Measurements from ENCODE around the gene IGF1. TPM values are rescaled to one million over a fixed set of nuclear protein-coding genes. Genes with fewer than 3 reads are reported as not detected.
A peak's percentile ranks its signal among the peaks of the same experiment; 100 is the strongest.

The IGF1 gene
- total RNA-seq, 2 experiments from 2014 or later, result not detected

DNA sequence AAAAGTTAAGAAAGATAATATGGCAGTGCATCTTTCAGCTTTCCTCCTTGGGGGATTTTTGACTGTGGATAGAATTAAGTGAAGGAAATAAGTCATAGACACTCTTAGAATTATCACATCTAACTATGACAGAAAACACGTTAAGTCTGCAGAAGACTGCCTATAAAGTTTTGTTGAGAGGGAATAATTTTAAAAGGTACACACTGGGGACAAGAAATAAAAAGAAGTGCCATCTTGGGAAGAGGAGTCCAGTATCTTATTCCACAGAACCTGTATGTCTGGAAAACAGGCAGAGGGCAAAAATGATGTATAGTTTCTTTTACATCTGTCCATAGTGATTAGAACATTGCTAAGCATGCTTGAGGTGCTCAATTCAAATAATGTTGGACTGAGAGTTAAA, 80.7 kb downstream of the IGF1 start:
- Mint-ChIP-seq H3K27me3 (peaks cover 4% of the 10 kb centered on the region), H3K36me3 (ENCODE audit: low read depth) (no peaks in the 10 kb centered on the region), H3K9me3 (ENCODE audit: low read depth) (no peaks in the 10 kb centered on the region), H3K4me1 (no peaks in the 10 kb centered on the region), H3K4me3 (no peak overlapping the region), H3K27ac (no peak overlapping the region)
- CTCF ChIA-PET, result interaction anchor here (0.7 kb wide), 1 partner anchor 14 kb away, joined by 3 read pairs; no protein-coding TSS in a partner anchor
- intact Hi-C loops (cut with DNase I, micrococcal nuclease), result no loop called here
- no peak for ATAC-seq
- POLR2A ChIA-PET, result no interaction called here
- no peak for DNase-seq

DNA sequence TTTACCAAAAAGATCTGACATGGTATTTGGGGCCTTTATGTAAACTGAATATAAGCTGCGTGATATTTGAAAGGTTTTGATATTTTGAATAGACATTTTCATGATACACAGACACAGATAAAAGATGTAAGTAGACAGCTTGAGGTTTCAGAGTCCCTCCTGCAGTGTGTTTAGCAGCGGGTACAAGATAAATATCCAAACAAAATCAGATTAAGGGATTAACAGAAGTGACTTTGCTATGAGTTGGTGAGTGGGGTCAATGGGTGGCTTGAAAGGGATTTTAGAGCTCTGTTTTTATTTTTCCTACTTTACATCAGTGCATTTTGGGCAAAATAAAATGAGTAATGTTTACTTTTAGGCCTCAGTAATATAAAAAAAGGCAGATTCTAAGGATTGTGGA, 84.1 kb downstream of the IGF1 start:
- Mint-ChIP-seq H3K27me3 (peaks cover 4% of the 10 kb centered on the region), H3K4me3 (no peak overlapping the region), H3K4me1 (no peaks in the 10 kb centered on the region), H3K9me3 (ENCODE audit: low read depth) (no peaks in the 10 kb centered on the region), H3K27ac (no peak overlapping the region), H3K36me3 (ENCODE audit: low read depth) (no peaks in the 10 kb centered on the region)
- ATAC-seq (no peak), DNase-seq (no peak)
- POLR2A ChIA-PET, result no interaction called here
- intact Hi-C loops (cut with DNase I, micrococcal nuclease), result no loop called here
- CTCF ChIA-PET, result no interaction called here

DNA sequence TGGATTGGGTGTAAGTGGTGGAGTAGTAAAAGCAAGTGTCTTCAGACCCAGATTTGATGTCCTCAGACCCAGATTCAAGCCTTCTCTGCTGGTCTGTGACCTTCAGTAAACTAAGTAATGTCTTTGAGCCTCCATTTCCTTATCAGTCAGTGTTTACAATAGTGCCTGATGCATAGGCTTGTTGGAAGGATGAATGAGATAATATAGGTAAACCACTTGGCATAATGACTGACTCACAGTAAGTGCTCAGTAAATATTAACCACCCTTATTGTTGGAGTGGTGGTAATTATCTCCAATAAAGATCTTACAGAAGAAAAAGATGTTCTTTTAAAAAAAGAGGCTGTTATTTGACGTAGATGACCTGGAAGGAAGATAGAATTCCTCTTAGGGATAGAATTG, 86.2 kb downstream of the IGF1 start:
- ChIA-PET POLR2A (no interaction called here), CTCF (no interaction called here)
- Mint-ChIP-seq H3K27ac (no peak overlapping the region), H3K4me1 (no peaks in the 10 kb centered on the region), H3K36me3 (ENCODE audit: low read depth) (no peaks in the 10 kb centered on the region), H3K27me3 (peaks cover 4% of the 10 kb centered on the region), H3K4me3 (no peak overlapping the region), H3K9me3 (ENCODE audit: low read depth) (no peaks in the 10 kb centered on the region)
- intact Hi-C loops (cut with DNase I, micrococcal nuclease), result no loop called here
- no peak for DNase-seq
- no peak for ATAC-seq

DNA sequence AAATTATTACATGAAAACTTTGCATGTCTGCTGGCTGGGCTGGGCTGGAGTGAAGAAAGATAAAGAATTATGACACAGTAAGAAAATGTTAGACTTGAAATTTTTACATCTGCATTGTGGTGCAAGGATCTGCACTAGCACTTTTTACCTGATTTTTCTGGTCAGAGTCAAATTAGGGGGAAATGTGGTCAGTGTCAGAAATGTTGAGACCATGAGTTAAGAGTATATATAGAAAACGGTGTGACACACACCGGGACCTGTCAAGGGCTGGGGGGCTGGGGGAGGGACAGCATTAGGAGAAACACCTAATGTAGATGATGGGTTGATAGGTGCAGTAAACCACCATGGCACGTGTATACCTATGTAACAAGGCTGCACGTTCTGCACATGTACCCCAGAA, 90.3 kb downstream of the IGF1 start:
- POLR2A ChIA-PET, result no interaction called here
- CTCF ChIA-PET, result no interaction called here
- no peak for DNase-seq
- Mint-ChIP-seq H3K4me3 (no peak overlapping the region), H3K4me1 (no peaks in the 10 kb centered on the region), H3K36me3 (ENCODE audit: low read depth) (no peaks in the 10 kb centered on the region), H3K27me3 (peaks cover 8% of the 10 kb centered on the region), H3K27ac (no peak overlapping the region), H3K9me3 (ENCODE audit: low read depth) (peaks cover 2% of the 10 kb centered on the region)
- intact Hi-C loops (cut with DNase I, micrococcal nuclease), result no loop called here
- ATAC-seq, result no peak

DNA sequence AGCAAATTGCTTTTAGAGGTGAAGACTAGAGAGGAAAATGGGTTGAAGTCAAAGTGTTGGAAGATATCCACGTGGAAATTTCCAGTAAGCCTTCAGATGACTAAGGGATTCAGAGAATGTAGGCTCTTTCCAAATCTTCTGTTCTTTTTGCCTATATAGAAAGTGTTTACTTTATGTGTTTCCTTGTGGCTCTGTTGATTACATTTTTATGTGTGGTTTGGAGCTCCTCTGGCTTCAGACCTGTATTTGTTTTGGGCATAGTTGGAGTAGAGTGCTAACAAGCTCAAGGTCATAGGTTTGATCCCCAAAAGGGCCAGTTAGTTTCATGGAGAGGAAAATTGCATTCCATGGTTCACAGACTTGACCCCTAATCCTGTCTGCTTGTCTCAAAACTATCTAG, 91.9 kb downstream of the IGF1 start:
- Mint-ChIP-seq H3K36me3 (ENCODE audit: low read depth) (no peaks in the 10 kb centered on the region), H3K27ac (no peak overlapping the region), H3K4me3 (no peak overlapping the region), H3K9me3 (ENCODE audit: low read depth) (peaks cover 2% of the 10 kb centered on the region), H3K4me1 (no peaks in the 10 kb centered on the region), H3K27me3 (peaks cover 8% of the 10 kb centered on the region)
- CTCF ChIA-PET, result no interaction called here
- intact Hi-C loops (cut with DNase I, micrococcal nuclease), result no loop called here
- DNase-seq, result no peak
- no peak for ATAC-seq
- POLR2A ChIA-PET, result no interaction called here

DNA sequence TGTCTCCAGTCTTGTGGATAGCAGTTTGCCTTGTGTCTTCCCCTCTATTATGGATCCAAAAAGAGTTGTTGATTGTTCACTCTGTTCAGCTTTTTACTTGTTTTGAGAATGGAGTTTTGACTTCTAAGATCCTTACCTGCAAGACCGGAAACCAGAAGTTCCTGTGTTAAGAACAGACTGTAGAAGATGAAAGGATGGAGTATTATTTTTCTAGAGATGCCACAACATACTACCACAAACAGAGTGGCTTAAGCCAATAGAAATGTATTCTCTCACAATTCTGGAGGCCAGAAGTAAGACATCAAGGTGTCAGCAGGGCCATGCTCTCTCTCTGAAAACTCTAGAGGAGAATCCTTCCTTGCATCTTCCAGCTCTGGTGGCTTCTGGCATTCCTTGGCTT, 95.0 kb downstream of the IGF1 start:
- H3K4me1 Mint-ChIP-seq, result no peaks in the 10 kb centered on the region
- no peak overlapping the region for H3K4me3 Mint-ChIP-seq
- ChIA-PET CTCF (no interaction called here), POLR2A (no interaction called here)
- intact Hi-C loops (cut with DNase I, micrococcal nuclease), result no loop called here
- no peaks in the 10 kb centered on the region for H3K36me3 Mint-ChIP-seq (ENCODE audit: low read depth)
- ATAC-seq (no peak), DNase-seq (no peak)
- H3K9me3 Mint-ChIP-seq (ENCODE audit: low read depth), result peaks cover 2% of the 10 kb centered on the region
- H3K27me3 Mint-ChIP-seq, result peaks cover 8% of the 10 kb centered on the region
- H3K27ac Mint-ChIP-seq, result no peak overlapping the region

DNA sequence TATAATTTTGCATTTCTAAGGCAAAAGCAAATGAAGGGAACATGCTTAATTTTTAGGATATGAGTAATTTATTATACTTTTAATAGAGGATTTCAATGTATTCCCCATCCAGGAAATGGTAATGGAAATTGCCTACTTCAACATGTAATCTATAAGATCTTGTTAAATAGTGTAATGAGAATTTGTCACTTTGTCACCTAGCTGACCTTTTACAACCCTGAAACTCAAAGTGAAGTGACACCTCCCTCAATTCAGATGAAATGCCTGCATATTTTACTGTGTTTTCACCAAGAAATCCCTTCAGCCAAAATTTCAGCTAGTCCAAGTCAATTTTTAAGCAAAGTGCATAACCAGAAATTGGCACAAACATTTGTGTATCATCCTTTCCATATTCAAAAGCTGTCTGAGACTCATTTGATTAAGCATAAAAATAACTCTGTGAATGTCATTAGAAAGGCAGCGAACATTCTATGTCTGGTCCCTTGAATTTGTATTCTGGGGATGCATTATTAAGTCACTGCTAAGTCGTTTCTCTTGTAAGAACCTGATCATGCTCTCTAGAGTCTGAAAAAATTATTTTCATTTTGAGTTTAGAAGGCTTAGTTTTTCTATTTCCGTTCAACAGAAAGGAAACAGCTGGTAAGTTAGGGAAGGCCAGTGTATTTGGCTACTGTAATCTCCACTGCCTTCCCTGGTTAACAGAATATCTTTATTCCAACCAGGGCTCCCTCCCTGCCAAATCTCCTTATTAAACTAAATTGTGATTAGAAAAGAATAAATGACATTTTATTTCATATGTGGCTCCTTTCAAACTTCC, 100.8 kb downstream of the IGF1 start:
- no peaks in the 10 kb centered on the region for H3K36me3 Mint-ChIP-seq (ENCODE audit: low read depth)
- CTCF ChIA-PET, result no interaction called here
- ATAC-seq (no peak), DNase-seq (no peak)
- H3K4me1 Mint-ChIP-seq, result no peaks in the 10 kb centered on the region
- no peaks in the 10 kb centered on the region for H3K27me3 Mint-ChIP-seq
- POLR2A ChIA-PET, result no interaction called here
- H3K9me3 Mint-ChIP-seq (ENCODE audit: low read depth), result no peaks in the 10 kb centered on the region
- no peak overlapping the region for H3K4me3 Mint-ChIP-seq
- intact Hi-C loops (cut with DNase I, micrococcal nuclease), result no loop called here
- H3K27ac Mint-ChIP-seq, result no peak overlapping the region

DNA sequence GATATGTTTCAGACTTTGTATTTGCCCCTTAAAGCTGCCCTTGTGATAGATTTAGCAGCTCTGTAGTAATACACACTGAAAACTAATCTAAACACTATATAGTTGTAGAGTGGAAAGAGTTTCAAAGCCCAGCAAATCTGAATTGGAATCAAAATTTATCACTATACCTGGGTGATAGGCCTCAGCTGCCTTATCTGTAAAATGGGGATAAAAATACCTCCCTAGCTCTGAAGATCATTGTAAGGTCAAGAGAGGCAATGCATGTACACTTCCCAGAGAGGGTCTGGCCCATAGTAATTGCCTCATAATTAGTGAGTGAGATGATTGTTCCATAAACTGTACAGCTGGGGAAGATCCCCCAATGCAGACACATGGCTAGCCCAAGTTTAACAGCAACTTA, 103.6 kb downstream of the IGF1 start:
- Mint-ChIP-seq H3K4me1 (no peaks in the 10 kb centered on the region), H3K27me3 (no peaks in the 10 kb centered on the region), H3K9me3 (ENCODE audit: low read depth) (no peaks in the 10 kb centered on the region), H3K4me3 (no peak overlapping the region), H3K36me3 (ENCODE audit: low read depth) (no peaks in the 10 kb centered on the region), H3K27ac (no peak overlapping the region)
- ChIA-PET CTCF (no interaction called here), POLR2A (no interaction called here)
- intact Hi-C loops (cut with DNase I, micrococcal nuclease), result no loop called here
- ATAC-seq (no peak), DNase-seq (no peak)

DNA sequence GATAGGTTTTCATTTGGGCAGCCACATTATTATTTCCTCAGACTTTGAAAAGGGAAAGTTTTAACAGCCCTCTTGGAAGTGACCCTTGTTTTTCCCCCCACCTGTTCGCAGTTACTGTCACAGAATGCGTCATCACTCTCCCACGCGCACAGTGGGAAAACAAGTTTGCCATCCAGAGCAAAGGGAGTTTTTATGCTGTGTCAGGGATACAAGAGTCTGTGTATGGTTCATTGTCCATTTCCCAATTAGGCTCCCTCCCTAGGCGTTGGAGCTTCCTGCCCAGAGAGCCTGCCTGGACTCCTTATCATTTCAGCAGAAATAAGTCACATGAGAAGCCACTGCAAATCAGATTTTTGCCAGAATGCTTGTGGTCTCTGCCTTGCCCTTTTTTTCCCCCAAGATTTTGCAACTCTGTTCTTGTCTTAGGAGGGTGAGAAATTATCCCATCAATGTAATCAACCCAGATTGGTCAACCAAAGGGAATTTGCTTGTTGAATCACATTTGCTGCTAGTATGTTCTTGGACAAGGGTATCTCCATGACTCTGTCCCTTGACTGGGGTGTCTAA, 104.1 kb downstream of the IGF1 start:
- H3K4me1 Mint-ChIP-seq, result peaks cover 4% of the 10 kb centered on the region
- no peaks in the 10 kb centered on the region for H3K27me3 Mint-ChIP-seq
- no peak for ATAC-seq
- no peak overlapping the region for H3K27ac Mint-ChIP-seq
- CTCF ChIA-PET, result no interaction called here
- no peak overlapping the region for H3K4me3 Mint-ChIP-seq
- no peaks in the 10 kb centered on the region for H3K36me3 Mint-ChIP-seq (ENCODE audit: low read depth)
- intact Hi-C loops (cut with DNase I, micrococcal nuclease), result no loop called here
- no peaks in the 10 kb centered on the region for H3K9me3 Mint-ChIP-seq (ENCODE audit: low read depth)
- peak; percentile 25 for DNase-seq
- POLR2A ChIA-PET, result no interaction called here

DNA sequence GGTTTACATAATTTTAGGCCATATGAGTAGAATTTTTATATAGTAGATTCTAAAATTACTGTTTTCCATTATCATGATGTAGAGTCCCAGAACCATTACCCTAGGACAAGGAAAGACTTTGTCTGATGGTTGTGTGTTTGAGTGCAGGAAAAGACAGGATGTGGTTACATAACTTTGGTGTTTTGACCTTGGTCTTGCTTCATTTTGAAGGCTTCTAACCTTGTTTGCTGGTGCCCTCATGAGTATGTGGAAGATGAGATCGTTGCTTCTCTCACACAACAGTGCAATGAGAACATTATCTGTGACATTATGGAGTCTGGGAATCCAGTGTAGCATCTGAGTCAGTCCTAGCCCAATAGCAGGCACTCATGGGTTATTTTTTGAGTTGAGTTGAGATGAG, 106.2 kb downstream of the IGF1 start:
- DNase-seq (no peak), ATAC-seq (no peak)
- no peaks in the 10 kb centered on the region for H3K27me3 Mint-ChIP-seq
- ChIA-PET POLR2A (no interaction called here), CTCF (no interaction called here)
- H3K4me3 Mint-ChIP-seq, result no peak overlapping the region
- no peak overlapping the region for H3K27ac Mint-ChIP-seq
- H3K36me3 Mint-ChIP-seq (ENCODE audit: low read depth), result no peaks in the 10 kb centered on the region
- intact Hi-C loops (cut with DNase I, micrococcal nuclease), result loop anchor here in 1 of 2 experiments (5.0 kb wide), 1 partner anchor 108 kb away; the partner anchor contains the start of gene IGF1
- peaks cover 3% of the 10 kb centered on the region for H3K9me3 Mint-ChIP-seq (ENCODE audit: low read depth)
- H3K4me1 Mint-ChIP-seq, result peaks cover 5% of the 10 kb centered on the region

DNA sequence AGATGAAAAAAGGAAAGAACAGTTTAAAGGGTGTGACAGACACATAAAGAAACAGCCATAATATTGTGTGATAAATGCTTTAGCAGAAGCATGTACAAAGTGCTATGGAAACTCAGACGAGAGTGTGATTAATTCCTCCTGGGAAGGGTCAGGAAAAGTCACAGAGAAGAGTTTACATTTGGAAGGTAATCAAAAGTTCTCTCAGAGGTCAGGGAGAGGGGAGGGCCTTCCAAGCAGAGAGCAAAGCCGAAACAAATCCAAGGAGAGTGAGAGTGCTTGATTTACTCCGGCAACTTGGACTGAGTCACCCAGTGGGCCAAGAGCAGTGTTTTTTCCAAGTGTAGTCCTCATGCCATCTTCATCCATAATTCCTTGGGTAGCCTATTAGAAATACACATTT, 108.3 kb downstream of the IGF1 start:
- peaks cover 2% of the 10 kb centered on the region for H3K27me3 Mint-ChIP-seq
- ATAC-seq (no peak), DNase-seq (no peak)
- CTCF ChIA-PET, result no interaction called here
- no peaks in the 10 kb centered on the region for H3K36me3 Mint-ChIP-seq (ENCODE audit: low read depth)
- no peak overlapping the region for H3K27ac Mint-ChIP-seq
- POLR2A ChIA-PET, result no interaction called here
- peaks cover 8% of the 10 kb centered on the region for H3K9me3 Mint-ChIP-seq (ENCODE audit: low read depth)
- peaks cover 5% of the 10 kb centered on the region for H3K4me1 Mint-ChIP-seq
- H3K4me3 Mint-ChIP-seq, result no peak overlapping the region
- intact Hi-C loops (cut with DNase I, micrococcal nuclease), result loop anchor here in 1 of 2 experiments (5.0 kb wide), 1 partner anchor 110 kb away; the partner anchor contains the start of gene IGF1

DNA sequence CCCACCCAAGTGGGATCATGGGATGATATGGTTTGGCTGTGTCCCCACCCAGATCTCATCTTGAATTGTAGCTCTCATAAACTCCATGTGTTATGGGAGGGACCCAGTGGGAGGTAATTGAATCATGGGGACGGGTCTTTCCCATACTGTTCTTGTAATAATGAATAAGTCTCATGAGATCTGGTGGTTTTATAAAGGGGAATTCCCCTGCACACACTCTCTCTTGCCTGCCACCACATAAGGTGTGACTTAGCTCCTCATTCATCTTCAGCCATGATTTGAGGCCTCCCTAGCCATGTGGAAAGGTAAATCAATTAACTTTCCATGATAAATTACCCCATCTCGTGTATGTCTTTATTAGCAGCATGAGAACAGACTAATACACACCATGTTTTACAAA, 109.2 kb downstream of the IGF1 start:
- peak; percentile 90 for ATAC-seq
- intact Hi-C loops (cut with DNase I, micrococcal nuclease), result loop anchor here in 1 of 2 experiments (5.0 kb wide), 1 partner anchor 111 kb away; the partner anchor contains the start of gene IGF1
- no peaks in the 10 kb centered on the region for H3K36me3 Mint-ChIP-seq (ENCODE audit: low read depth)
- no peak overlapping the region for H3K27ac Mint-ChIP-seq
- ChIA-PET CTCF (no interaction called here), POLR2A (no interaction called here)
- no peak overlapping the region for H3K4me3 Mint-ChIP-seq
- H3K9me3 Mint-ChIP-seq (ENCODE audit: low read depth), result peaks cover 8% of the 10 kb centered on the region
- peak; percentile 15 for DNase-seq
- peaks cover 5% of the 10 kb centered on the region for H3K4me1 Mint-ChIP-seq
- peaks cover 2% of the 10 kb centered on the region for H3K27me3 Mint-ChIP-seq
